GM12873 (cell line): Measurements from ENCODE around the gene RPTOR.

Source experiments
- TF ChIP-seq, protein P1 (sequence below): IDR thresholded peaks from 2 replicates; pipeline ENCODE4 v1.5.1; 2012; ENCODE audit warnings: low read depth, mild to moderate bottlenecking, moderate library complexity, low read length, control low read depth; ENCODE audit not compliant: insufficient read depth; ENCODE audit errors: missing control alignments

The RPTOR gene

GRCh38 chr17:80785477-80786178 lies 241.0 kb downstream of the RPTOR start:
- TF ChIP-seq, protein P1, sequence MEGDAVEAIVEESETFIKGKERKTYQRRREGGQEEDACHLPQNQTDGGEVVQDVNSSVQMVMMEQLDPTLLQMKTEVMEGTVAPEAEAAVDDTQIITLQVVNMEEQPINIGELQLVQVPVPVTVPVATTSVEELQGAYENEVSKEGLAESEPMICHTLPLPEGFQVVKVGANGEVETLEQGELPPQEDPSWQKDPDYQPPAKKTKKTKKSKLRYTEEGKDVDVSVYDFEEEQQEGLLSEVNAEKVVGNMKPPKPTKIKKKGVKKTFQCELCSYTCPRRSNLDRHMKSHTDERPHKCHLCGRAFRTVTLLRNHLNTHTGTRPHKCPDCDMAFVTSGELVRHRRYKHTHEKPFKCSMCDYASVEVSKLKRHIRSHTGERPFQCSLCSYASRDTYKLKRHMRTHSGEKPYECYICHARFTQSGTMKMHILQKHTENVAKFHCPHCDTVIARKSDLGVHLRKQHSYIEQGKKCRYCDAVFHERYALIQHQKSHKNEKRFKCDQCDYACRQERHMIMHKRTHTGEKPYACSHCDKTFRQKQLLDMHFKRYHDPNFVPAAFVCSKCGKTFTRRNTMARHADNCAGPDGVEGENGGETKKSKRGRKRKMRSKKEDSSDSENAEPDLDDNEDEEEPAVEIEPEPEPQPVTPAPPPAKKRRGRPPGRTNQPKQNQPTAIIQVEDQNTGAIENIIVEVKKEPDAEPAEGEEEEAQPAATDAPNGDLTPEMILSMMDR, result no peak

DNA sequence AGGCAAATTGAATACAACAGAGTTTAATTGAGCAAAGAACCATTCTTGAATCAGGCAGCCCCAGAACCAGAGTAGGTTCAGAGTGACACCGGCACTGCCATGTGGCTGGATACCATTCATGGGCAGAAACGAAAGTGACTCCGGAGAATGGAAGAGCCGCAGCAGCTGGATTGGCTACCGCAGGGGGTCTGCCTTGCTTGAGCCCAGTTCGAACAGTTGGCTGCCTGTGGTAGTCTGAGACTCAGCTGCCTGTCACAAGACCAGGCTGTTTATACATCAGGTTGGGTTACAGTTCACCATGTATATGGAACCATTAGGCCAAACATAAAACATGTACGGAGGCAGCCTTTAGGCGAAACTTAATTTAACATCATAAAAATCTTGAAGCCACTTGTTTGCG lies 241.8 kb downstream of the RPTOR start:
- TF ChIP-seq, protein P1, result no peak

- TF ChIP-seq, protein P1, result no peak
Observed at GRCh38 chr17:80786887-80787286, 242.2 kb downstream of the RPTOR start.

- TF ChIP-seq, protein P1, result no peak
Observed at GRCh38 chr17:80787881-80788280, 243.2 kb downstream of the RPTOR start.

DNA sequence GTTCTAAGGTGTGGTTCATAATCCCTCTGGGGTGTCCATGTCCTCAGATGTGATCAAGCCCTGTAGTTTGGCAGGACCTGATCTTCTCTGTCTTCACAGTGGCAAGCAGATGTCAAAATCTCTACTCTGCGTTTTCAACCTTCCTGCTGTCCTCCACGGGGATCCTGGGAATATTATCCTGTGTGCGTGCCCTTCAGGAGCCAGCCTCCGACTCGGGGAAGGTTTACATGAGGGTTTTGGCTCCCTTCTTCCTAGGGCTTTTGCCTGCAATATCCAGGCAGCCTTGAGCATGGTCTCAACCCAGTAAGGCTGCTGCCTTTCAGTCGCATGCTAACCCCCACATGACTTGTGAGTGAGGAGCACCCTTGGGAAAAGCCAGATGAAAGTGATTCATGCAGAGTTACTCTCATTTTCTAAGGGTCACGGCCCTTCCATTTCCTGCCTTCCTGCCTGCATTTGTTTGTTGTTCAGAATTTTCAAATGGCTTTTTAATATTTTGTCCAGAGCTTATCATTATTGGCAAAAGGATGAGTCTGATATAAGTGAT lies 244.8 kb downstream of the RPTOR start:
- TF ChIP-seq, protein P1, result no peak

- TF ChIP-seq, protein P1, result peak; percentile 29
Observed at GRCh38 chr17:80790021-80790765, 245.6 kb downstream of the RPTOR start.

GRCh38 chr17:80790981-80791742 lies 246.5 kb downstream of the RPTOR start:
- TF ChIP-seq, protein P1, result no peak
